Activated T-cell treated with anti-CD3 and anti-CD28 coated beads, Interleukin-2, amount 50 U/mL, for 72 hours (primary cell): ENCODE measurements around the gene GID8. TPM values are rescaled to one million over a fixed set of nuclear protein-coding genes. Genes with fewer than 3 reads are reported as not detected.

ENCODE experiments used
- ATAC-seq, 2 donors: fragments of 150-1000 bp; cut with Tn5 transposase; replicated peaks in 1 of 2; 2 replicates each; pipeline ENCODE4 v1.10.0; 2021; ENCODE audit warnings: moderate library complexity in 2 of 2, mild to moderate bottlenecking in 1 of 2
- DNase-seq, 2 donors: peaks; one replicate each; pipeline ENCODE4 v3.0.0; 2021 to 2022; ENCODE audit warnings: mixed read lengths in 1 of 2
- H3K27ac Mint-ChIP-seq: one replicate; pipeline ENCODE4 v1.8.0; 2022; ENCODE audit warnings: mild to moderate bottlenecking, moderate library complexity, mixed read lengths
- H3K27me3 Mint-ChIP-seq: one replicate; pipeline ENCODE4 v1.8.0; 2022; ENCODE audit warnings: low read depth, mixed read lengths
- H3K36me3 Mint-ChIP-seq, 2 donors: one replicate each; pipeline ENCODE4 v1.8.0; 2022; ENCODE audit warnings: mixed read lengths in 2 of 2, mild to moderate bottlenecking in 1 of 2; ENCODE audit not compliant: insufficient read depth in 2 of 2
- H3K4me1 Mint-ChIP-seq: one replicate; pipeline ENCODE4 v1.8.0; 2022; ENCODE audit warnings: low read depth, mixed read lengths
- H3K4me3 Mint-ChIP-seq, 2 donors: one replicate each; pipeline ENCODE4 v1.8.0; 2022; ENCODE audit warnings: mild to moderate bottlenecking in 2 of 2, mixed read lengths in 2 of 2, moderate library complexity in 2 of 2
- H3K9me3 Mint-ChIP-seq, 2 donors: one replicate each; pipeline ENCODE4 v1.8.0; 2022; ENCODE audit warnings: mixed read lengths in 2 of 2
- total RNA-seq, 2 donors: library from RNA; stranded (reverse); gene quantifications; one replicate each; pipeline ENCODE4 v1.2.3, GENCODE V29; 2022

GID8 gene
- total RNA-seq, 2 donors from 2014 or later = 36.0 to 47.2 TPM

GRCh38 chr20:62944746-62945145, 6.8 kb downstream of the GID8 start:
- DNase-seq (no peak), ATAC-seq (no peak)
- Mint-ChIP-seq H3K27me3 (no peaks in the 10 kb centered on the region), H3K27ac (peak overlapping the region; percentile 76), H3K4me3 (no peak overlapping the region), H3K4me1 (peaks cover 17% of the 10 kb centered on the region), H3K36me3 (peaks cover 11 to 43% of the 10 kb centered on the region in 2 donors), H3K9me3 (no peaks in the 10 kb centered on the region)

- H3K4me3 Mint-ChIP-seq = no peak overlapping the region
Measured at GRCh38 chr20:62945771-62946339, 7.9 kb downstream of the GID8 start.

GRCh38 chr20:62946918-62947317, 9.0 kb downstream of the GID8 start:
- Mint-ChIP-seq H3K27me3 (no peaks in the 10 kb centered on the region), H3K27ac (peak overlapping the region; percentile 61), H3K9me3 (no peaks in the 10 kb centered on the region), H3K36me3 (peaks cover 14 to 42% of the 10 kb centered on the region in 2 donors), H3K4me3 (no peak overlapping the region), H3K4me1 (peaks cover 8% of the 10 kb centered on the region)
- ATAC-seq (no peak), DNase-seq (no peak)

More at GRCh38 chr20:62945771-62946339, 7.9 kb downstream of the GID8 start:
- ATAC-seq (no peak), DNase-seq (no peak)
- Mint-ChIP-seq H3K27ac (no peak overlapping the region), H3K4me1 (peaks cover 6% of the 10 kb centered on the region), H3K36me3 (peaks cover 15 to 48% of the 10 kb centered on the region in 2 donors), H3K27me3 (no peaks in the 10 kb centered on the region), H3K9me3 (no peaks in the 10 kb centered on the region)

GRCh38 chr20:62947532-62948300, 9.8 kb downstream of the GID8 start:
- H3K27me3 Mint-ChIP-seq = no peaks in the 10 kb centered on the region
- H3K36me3 Mint-ChIP-seq = peaks cover 14 to 42% of the 10 kb centered on the region in 2 donors
- H3K4me3 Mint-ChIP-seq = no peak overlapping the region
- peak overlapping the region; percentile 61 for H3K27ac Mint-ChIP-seq
- ATAC-seq (no peak), DNase-seq (no peak)
- no peaks in the 10 kb centered on the region for H3K9me3 Mint-ChIP-seq
- H3K4me1 Mint-ChIP-seq = peaks cover 12% of the 10 kb centered on the region

- H3K9me3 Mint-ChIP-seq = no peaks in the 10 kb centered on the region
- peaks cover 14 to 35% of the 10 kb centered on the region in 2 donors for H3K36me3 Mint-ChIP-seq
- no peak overlapping the region for H3K4me3 Mint-ChIP-seq
- no peak overlapping the region for H3K27ac Mint-ChIP-seq
- ATAC-seq = no peak
- H3K4me1 Mint-ChIP-seq = peaks cover 21% of the 10 kb centered on the region
- DNase-seq = no peak
- H3K27me3 Mint-ChIP-seq = no peaks in the 10 kb centered on the region
Measured at GRCh38 chr20:62949153-62949821, 11.3 kb downstream of the GID8 start.

GRCh38 chr20:62949962-62950361, 12.0 kb downstream of the GID8 start:
- DNase-seq (no peak), ATAC-seq (no peak)
- Mint-ChIP-seq H3K9me3 (no peaks in the 10 kb centered on the region), H3K36me3 (peaks cover 10 to 29% of the 10 kb centered on the region in 2 donors), H3K4me1 (peaks cover 27% of the 10 kb centered on the region), H3K27ac (no peak overlapping the region), H3K27me3 (no peaks in the 10 kb centered on the region), H3K4me3 (no peak overlapping the region)

- Mint-ChIP-seq H3K4me1 (peaks cover 27% of the 10 kb centered on the region), H3K27me3 (no peaks in the 10 kb centered on the region), H3K27ac (no peak overlapping the region), H3K9me3 (no peaks in the 10 kb centered on the region), H3K4me3 (no peak overlapping the region), H3K36me3 (peaks cover 10 to 25% of the 10 kb centered on the region in 2 donors)
- ATAC-seq (no peak), DNase-seq (no peak)
Measured at GRCh38 chr20:62950741-62951140, 12.8 kb downstream of the GID8 start.

- H3K27me3 Mint-ChIP-seq = no peaks in the 10 kb centered on the region
- no peaks in the 10 kb centered on the region for H3K9me3 Mint-ChIP-seq
- H3K4me3 Mint-ChIP-seq = no peak overlapping the region
- H3K36me3 Mint-ChIP-seq = peaks cover 10 to 25% of the 10 kb centered on the region in 2 donors
- no peak overlapping the region for H3K27ac Mint-ChIP-seq
- DNase-seq = no peak
- peaks cover 27% of the 10 kb centered on the region for H3K4me1 Mint-ChIP-seq
- ATAC-seq = no peak
Measured at GRCh38 chr20:62951143-62951895, 13.4 kb downstream of the GID8 start.

GRCh38 chr20:62951896-62952372, 14.0 kb downstream of the GID8 start:
- Mint-ChIP-seq H3K9me3 (no peaks in the 10 kb centered on the region), H3K4me3 (peak overlapping the region; percentile 77 to 86), H3K4me1 (peaks cover 27% of the 10 kb centered on the region), H3K36me3 (peaks cover 10 to 25% of the 10 kb centered on the region in 2 donors), H3K27me3 (no peaks in the 10 kb centered on the region), H3K27ac (peak overlapping the region; percentile 4)
- DNase-seq (no peak), ATAC-seq (no peak)

GRCh38 chr20:62952373-62952967, 14.5 kb downstream of the GID8 start, which contains the start of gene SLC17A9:
Gene SLC17A9, plus strand, starts transcription at chr20:62952709. Its CDS starts 122 bp downstream, at chr20:62952831.
- Mint-ChIP-seq H3K9me3 (no peaks in the 10 kb centered on the region), H3K4me3 (peak within 1 kb of the TSS; percentile 77 to 86), H3K27me3 (no peaks in the 10 kb centered on the region), H3K36me3 (peaks cover 10 to 20% of the 10 kb centered on the region in 2 donors), H3K4me1 (peaks cover 27% of the 10 kb centered on the region), H3K27ac (peak within 1 kb of the TSS; percentile 4)
- ATAC-seq (peak; percentile 72 to 77), DNase-seq (peak; percentile 75 to 77)

- peak overlapping the region; percentile 75 to 86 for H3K4me3 Mint-ChIP-seq
- H3K27ac Mint-ChIP-seq = no peak overlapping the region
- H3K27me3 Mint-ChIP-seq = no peaks in the 10 kb centered on the region
- H3K4me1 Mint-ChIP-seq = peaks cover 27% of the 10 kb centered on the region
- H3K9me3 Mint-ChIP-seq = no peaks in the 10 kb centered on the region
- DNase-seq = no peak
- ATAC-seq = peak in 1 of 2 donors; percentile 1
- peaks cover 10 to 17% of the 10 kb centered on the region in 2 donors for H3K36me3 Mint-ChIP-seq
Measured at GRCh38 chr20:62952968-62953838, 15.3 kb downstream of the GID8 start.
